ENCODE results near the gene DEFB126.

DNA sequence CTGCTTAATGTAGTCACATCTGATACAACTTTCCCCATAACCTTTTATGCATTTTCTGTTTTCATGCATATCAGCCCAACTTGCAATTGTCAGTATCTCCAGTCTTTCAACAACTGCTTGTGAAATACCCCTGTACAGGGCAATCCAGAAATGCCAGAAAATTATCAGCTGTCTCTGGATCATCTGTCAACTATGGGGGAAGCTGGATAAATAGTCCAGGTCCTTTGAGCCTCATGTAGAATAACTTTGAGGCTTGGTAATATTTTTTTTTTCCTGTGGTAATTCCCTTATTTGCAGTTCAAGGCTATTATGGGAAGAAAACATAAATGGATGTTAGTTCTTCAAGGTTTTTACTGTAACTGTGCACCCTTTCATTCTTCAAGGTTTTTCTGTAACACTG lies 48.7 kb upstream of the DEFB126 start:
- TF ChIP-seq, protein P1, sequence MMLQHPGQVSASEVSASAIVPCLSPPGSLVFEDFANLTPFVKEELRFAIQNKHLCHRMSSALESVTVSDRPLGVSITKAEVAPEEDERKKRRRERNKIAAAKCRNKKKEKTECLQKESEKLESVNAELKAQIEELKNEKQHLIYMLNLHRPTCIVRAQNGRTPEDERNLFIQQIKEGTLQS (CRISPR knock-in tag; IDR thresholded peaks at IDR 0.05) = no peak
- TF ChIP-seq, protein P2, sequence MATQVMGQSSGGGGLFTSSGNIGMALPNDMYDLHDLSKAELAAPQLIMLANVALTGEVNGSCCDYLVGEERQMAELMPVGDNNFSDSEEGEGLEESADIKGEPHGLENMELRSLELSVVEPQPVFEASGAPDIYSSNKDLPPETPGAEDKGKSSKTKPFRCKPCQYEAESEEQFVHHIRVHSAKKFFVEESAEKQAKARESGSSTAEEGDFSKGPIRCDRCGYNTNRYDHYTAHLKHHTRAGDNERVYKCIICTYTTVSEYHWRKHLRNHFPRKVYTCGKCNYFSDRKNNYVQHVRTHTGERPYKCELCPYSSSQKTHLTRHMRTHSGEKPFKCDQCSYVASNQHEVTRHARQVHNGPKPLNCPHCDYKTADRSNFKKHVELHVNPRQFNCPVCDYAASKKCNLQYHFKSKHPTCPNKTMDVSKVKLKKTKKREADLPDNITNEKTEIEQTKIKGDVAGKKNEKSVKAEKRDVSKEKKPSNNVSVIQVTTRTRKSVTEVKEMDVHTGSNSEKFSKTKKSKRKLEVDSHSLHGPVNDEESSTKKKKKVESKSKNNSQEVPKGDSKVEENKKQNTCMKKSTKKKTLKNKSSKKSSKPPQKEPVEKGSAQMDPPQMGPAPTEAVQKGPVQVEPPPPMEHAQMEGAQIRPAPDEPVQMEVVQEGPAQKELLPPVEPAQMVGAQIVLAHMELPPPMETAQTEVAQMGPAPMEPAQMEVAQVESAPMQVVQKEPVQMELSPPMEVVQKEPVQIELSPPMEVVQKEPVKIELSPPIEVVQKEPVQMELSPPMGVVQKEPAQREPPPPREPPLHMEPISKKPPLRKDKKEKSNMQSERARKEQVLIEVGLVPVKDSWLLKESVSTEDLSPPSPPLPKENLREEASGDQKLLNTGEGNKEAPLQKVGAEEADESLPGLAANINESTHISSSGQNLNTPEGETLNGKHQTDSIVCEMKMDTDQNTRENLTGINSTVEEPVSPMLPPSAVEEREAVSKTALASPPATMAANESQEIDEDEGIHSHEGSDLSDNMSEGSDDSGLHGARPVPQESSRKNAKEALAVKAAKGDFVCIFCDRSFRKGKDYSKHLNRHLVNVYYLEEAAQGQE (IDR thresholded peaks at IDR 0.05; ENCODE audit: borderline replicate concordance in 1 of 2, low read depth in 1 of 2, low read length in 2 of 2) = no peak
- no peak for TF ChIP-seq POLR2AphosphoS5 (IDR thresholded peaks at IDR 0.05; ENCODE audit: low read depth, low read length)
- TF ChIP-seq, protein P3, sequence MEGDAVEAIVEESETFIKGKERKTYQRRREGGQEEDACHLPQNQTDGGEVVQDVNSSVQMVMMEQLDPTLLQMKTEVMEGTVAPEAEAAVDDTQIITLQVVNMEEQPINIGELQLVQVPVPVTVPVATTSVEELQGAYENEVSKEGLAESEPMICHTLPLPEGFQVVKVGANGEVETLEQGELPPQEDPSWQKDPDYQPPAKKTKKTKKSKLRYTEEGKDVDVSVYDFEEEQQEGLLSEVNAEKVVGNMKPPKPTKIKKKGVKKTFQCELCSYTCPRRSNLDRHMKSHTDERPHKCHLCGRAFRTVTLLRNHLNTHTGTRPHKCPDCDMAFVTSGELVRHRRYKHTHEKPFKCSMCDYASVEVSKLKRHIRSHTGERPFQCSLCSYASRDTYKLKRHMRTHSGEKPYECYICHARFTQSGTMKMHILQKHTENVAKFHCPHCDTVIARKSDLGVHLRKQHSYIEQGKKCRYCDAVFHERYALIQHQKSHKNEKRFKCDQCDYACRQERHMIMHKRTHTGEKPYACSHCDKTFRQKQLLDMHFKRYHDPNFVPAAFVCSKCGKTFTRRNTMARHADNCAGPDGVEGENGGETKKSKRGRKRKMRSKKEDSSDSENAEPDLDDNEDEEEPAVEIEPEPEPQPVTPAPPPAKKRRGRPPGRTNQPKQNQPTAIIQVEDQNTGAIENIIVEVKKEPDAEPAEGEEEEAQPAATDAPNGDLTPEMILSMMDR (CRISPR knock-in tag; IDR thresholded peaks at IDR 0.05) = no peak

Measured in HepG2 (cell line).